Activated naive CD4-positive, alpha-beta T cell treated with anti-CD3 and anti-CD28 coated beads, Interleukin-2, amount 50 U/mL, for 16 hours (primary cell): ENCODE data around the gene CDK6.

Experiments used
- DNase-seq: peaks from one replicate; pipeline ENCODE4 v3.0.0-alpha.2; 2020

CDK6 gene

DNA sequence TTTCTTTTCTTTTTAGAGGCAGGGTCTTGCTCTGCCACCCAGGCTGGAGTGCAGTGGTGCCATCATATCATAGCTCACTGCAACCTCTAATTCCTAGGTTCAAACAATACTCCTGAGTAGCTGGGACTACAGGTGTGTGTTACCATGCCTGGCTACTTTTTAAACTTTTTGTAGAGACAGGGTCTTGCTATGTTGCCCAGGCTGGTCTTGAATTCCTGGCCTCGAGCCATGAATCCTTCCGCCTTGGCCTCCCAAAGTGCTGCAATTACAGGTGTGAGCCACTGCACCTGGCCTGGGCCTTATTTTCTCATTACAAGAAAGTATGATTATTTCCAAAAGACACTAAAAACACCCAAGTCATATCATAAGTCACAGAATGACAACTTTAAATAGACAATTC is 106.6 kb downstream of the CDK6 start:
- no peak for DNase-seq

DNA sequence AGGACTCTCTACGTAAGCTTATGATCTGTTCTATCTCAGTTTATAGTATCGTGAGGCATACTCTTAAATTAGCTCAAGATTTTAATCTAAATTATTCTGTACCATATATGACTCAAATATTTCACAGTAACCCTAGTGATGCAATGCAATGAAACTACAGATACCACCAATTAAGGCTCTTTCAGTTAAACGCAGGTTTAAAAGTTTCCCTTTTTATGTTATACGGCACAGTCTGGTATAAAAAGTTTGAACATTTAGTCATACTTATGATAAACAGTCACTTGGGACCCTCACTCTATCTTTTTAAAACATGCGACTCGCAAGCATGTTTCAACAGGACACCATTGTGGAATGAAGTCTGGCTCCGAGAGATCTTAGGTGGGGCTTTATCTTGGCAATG is 107.2 kb downstream of the CDK6 start:
- no peak for DNase-seq

DNA sequence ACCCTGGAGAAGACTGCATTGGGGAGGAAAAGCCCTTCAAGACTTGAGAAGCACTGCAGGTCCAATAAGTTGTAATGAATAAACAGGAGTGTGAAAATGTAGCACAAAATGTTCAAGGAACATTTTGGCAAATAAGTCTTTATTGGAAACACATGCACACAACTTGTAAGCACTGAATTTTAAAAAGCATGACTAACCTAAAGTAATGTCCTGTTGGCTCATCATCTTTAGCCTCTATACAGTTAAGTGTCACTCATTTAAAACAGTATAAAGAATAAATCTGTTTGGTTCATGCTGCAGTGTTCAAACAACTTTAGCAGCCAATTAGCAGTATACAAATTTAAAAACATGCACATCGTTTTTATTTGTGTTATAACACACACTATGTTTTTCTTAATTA is 108.6 kb downstream of the CDK6 start:
- DNase-seq, result no peak

DNA sequence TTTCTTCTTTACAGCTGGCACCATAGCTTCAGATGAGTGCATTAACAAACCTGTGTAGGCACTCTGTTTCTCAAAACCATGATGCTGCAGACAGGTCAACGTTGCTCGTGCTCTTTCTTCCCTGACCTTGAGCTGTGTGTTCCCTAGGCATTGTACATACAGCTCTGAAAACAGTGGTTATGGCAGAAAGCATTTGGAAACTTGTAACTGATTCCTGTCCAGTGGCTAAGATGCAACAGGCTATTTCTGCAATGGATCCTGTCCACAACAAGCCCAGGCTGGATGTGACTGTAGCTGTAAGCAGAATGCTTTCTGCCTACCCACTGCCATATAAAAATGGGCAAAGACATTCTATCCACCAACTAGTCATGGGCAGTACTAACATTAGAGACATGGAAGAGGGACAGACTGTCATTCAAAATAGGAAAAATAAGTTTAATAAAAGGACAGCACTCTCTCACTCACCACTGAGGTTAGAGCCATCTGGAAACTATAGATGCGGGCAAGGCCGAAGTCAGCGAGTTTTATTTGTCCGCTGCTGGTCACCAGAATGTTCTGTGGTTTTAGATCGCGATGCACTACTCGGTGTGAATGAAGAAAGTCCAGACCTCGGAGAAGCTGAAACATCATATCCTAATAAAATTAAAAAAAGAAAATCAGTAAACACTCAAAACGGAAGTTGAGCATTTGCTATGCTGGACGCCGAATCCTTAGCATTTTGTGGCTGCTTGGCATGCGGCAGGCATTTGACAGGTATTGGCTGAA is 111.0 kb downstream of the CDK6 start:
- no peak for DNase-seq

DNA sequence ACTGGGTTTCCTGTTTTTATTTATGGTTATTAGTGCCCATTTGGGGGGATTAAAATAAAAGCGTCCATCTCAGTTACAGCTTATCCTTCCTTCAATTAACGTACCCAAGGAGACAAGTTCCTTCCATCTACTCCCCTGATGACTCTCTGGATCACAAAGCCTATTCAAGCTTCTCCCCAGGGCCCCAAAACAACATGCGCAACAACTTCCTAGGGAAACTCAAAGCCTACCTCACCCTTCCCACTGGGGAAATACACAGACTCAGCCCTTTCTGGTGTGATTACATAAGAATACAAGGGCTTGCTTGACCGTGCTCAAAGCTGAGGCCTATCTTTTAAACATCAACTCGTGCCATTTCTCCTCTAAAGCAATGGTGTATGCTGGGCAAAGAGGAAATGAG is 112.4 kb downstream of the CDK6 start:
- no peak for DNase-seq

DNA sequence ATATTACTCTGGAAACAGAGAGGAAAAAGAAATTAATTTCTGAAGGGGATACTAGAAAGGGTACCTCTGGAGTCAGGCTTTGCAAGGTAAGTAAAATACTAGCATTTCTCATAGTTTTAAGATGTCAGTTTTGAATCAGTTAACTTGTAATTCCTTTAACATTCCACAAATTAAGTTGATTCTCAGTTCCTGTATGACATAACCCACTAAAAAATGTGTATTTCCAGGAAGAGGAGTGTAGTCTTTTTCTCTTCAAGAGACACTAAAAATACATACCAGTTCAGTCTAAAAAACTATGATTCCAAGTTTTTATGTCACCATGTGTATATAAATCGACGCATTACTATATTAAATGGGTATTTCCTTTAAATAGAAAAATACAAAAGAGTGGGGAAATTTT is 113.2 kb downstream of the CDK6 start:
- DNase-seq, result no peak

DNA sequence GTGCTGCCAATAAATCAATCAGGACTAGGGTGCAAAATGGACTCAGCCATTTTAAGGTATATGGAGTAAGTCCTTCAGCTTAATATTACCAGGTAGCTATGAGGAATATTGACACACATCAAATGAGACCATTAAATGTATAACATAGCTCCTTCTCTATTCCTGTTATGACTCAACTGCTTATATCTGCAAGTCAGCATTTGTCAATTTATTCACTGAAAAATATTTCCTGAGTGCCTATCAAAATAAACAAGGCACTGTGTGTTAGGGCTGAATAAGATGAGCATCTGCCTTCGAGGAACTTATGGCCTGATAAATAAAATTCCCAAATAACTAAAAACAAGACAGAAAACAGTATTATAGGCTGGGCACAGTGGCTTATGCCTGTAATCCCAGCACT is 113.8 kb downstream of the CDK6 start:
- DNase-seq, result no peak

DNA sequence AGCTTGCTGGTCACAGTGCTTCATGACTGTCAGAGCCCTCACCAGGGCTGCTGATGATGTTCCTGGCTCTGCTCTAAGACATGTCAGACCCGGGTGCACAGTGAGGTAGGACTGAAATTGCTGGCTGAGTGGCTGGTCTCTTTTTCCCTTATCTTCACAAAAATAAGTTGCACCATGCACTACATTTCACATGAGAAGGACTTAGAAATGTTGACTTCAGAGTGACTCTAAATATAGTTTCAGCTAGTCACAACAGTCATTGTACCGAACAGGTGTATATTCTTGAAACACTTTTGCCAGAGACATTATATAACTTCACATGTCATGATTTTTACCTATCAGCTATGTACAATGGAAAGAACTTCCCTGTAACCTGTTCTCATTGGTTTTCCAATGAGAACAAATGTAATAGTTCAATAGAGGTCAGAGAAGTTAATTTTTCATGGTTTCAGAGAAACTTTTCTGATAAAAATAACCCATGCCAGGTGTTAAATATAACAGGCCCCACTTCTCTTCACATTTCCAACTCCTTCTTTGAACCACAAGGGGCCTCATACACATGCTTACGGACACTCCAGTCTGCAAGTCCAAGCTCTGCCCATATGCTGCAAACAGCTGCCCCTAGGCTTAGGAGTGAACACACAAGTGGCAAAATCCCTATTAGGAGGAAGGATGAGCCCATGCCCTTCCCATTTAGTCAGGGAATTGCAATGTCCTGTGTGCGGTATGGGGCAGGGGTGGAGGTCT is 115.6 kb downstream of the CDK6 start:
- no peak for DNase-seq

DNA sequence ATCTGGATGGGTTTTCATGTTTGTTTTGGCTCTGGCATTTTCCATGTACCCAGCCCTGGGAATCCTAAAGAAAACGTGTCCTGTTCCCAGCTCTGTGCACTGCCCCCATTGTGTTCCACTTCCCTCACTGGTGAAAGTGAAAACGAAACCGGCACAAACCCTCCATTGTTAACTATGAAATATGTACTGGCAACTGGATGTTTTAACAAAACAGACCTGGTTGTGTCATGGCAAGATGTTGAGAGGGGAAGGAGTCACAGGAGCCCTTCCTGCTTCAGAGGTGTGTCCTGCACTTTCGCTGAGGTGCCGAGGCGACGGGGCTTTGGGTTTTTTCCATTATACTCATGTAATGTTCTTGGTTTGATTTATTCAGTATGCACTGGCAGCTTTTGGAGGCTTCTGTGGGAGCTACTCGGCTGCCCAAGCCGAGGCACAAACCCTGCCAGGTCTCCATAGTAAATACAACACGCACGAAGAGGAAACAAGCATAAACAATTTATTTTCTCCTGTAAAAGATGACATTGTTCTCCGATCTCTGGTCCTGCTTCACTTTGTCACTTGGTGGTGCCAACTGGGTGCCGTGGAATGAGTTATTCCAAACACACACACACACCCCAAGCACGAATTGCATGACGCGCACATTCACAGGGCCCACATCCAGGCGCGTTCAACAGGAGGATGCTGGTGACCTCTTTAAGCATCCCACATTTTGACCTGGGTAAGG is 118.2 kb downstream of the CDK6 start:
- DNase-seq, result peak; percentile 62

DNA sequence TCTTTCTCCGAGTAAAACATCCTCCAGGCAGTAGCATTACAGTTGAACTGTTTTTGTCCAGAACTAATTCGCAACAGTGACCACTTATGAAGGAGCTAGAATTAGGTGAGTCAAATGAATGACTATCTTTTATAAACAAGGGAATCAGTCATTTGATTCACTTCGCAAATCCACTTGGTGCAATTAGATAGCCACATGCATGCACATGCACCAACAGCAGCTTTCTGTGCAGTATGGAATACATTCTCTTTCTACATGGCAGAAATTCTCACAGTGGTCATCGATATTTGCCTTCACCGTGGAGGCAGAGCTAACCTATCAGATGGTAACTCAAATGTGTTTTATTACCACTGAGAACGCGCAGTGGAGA is 118.8 kb downstream of the CDK6 start:
- no peak for DNase-seq

DNA sequence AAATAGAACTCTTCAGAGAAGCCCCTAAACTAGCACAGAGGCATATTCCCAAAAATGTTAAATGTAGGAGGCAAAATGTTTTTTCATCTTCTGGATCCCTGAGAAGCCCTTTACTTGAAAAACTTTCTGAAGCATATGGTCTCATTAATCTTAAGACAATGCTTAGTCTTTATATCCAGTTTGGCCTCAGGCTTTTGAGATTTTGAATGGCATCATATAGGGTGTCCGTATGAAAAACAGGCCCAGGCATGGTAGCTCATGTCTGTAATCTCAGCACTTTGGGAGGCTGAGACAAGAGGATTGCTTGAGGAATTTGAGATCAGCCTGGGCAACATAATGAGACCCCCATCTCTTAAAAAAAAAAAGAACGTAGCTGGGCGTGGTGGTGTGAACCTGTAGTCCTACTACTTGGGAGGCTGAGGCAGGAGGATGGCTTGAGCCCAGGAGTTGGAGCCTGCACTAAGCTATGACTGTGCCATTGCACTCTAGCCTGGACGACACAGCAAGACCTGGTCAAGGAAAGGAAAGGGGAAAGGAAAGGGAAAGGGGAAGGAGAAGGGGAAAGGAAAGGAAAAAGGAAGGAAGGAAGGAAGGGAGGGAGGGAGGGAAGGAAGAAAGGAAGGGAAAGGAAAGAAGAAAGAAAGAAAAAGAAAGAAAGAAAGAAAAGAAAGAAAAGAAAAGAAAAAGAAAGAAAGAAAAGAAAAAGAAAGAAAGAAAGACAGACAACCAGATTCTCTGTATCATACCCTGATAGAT is 119.4 kb downstream of the CDK6 start:
- no peak for DNase-seq

DNA sequence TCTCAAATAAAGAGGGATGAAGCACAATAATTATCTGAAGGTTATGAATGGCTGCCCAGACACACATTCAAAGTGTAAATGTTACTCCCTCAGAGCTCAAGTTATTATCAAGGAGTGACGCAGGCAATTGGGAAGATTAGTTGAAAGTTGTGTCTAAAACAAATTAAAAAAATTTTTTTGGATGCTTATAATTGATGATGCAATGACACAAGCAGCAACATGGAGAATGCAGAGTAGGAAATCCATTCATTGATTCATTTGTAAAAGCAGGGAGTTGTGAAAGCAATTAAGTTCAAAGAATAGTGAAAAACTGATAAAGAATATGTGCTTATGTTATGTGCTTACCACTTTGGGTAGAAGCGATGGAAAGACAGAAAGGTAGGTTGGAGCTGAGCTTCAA is 120.4 kb downstream of the CDK6 start:
- DNase-seq, result no peak

DNA sequence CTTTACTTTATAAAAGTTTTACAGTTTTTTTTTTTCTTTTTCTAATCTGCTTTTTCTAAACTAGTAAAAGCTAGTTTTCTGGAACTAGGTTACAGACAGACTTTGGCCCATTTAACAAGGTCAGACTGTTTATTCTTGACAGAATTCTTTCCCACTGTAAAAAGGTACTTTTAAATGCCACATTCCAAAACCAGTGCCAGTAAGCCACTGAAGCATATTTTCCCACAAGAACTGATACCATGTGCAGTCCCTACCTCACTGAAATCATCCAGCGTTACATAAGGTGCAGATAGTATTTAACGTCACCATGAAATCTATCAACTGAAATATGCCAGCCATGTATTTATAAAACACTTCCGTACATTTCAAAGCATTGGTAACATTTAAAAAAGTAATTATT is 121.6 kb downstream of the CDK6 start:
- no peak for DNase-seq

DNA sequence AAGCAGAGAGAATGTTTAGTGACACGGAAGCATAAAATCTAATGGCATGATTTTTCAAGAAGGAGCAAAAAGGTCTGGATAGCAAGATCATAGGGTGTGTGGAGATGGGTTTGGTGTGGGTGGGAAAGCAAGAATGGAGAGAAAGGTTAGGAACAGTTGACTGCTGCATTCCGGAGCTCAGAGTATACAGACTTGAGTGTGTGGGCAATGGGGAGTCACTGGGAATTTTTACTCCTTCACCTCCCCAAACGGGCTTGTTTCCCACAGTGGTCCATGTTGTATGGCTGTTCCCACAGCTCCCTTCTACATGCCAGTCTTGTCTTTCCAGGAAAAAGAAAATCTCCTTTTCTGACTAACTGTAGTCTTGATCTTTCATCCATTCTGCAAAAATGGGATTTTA is 122.1 kb downstream of the CDK6 start:
- no peak for DNase-seq

DNA sequence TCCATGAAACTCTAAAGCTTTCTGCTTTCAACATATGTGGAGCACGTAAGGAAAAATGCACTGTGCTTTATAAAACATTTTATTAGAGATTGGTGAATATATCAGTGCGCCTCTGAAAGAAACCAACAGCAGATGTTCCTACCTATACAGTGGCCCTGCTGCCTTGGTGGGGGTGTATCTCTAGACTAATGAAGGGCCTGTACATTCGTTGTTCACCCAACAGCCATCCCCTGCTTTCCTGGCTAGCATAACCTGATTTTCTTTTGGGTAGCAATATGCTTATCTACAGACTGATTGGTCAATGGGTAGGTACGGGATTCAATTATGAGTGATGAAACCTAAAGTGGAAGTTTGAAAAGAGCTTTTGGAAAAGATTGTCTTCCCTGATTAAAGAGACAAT is 126.5 kb downstream of the CDK6 start:
- no peak for DNase-seq

DNA sequence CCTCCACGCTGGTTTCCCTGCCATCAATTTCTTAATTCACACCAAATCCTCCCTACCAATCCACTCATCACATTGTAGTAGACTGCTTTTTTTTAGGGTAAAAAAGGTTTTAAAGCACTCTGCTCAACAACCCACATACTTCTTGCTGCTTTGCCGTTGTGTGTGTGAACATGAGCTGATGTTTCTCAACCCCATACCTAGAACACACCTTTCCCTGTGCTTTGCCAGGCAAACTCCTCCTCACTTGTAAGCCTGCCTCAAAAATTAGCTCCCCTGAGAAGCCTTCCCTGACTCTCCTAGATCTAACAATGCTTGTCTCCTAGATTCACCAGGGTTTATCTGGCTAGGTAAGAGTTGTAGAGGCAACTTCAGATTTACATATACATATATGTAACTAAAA is 127.2 kb downstream of the CDK6 start:
- no peak for DNase-seq

DNA sequence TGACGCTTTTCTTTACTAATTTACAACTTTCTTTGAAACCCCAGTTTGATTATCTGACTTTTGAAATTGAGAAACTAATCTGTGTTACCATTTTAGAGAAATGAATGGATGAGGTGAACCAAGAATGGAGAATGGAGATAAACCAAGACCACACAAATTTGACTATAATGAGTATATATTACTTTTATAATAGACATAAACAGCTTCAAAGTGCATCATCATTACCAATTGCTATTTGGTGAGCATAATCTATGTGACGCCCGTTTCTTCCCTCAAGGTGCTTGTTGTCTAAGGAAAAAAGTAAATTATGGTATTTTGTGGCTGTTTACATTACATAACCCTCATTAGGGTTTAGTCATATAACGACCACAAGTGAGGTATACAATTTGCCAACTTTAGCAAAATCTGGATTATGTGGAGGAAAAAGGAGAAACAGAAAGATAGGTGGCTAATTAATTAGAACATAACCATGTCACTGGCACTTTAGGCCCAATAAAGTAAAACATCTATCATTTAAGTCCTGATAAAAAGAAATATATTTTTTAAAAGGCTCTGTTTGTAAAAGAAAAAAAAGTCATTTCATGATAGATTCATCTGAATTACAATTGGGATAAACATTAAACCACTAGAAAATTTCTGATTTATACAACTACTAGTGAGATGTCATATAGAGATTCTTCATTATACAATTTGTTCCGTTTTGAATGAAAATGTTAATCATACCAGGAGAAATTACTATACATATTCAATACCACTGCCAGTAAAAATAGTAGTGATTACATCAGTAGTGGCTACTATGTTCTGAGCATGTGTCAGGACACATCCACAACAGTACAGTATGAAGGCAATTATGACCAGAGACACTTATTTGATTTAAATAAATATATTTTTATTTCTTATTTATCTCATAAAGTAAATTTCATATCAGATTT is 128.0 kb downstream of the CDK6 start:
- DNase-seq, result no peak

DNA sequence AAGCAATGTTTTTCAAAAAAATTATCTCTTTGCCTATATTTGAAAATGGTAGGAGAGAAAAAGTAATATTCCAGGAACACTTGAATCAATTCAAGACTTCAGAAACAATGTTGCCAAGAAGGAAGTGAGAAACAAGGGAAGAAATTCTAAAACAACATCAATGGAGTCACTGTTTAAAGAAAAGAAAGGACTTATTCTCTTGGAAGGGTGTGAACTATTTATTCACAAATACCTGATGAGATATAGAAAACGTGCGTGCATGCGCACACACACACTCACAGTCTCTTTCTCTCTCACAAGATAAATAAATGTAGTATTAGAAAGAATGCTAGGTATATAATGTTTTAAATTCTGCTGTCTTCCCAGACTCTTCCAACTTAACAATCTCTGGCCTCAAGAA is 128.9 kb downstream of the CDK6 start:
- DNase-seq, result no peak

DNA sequence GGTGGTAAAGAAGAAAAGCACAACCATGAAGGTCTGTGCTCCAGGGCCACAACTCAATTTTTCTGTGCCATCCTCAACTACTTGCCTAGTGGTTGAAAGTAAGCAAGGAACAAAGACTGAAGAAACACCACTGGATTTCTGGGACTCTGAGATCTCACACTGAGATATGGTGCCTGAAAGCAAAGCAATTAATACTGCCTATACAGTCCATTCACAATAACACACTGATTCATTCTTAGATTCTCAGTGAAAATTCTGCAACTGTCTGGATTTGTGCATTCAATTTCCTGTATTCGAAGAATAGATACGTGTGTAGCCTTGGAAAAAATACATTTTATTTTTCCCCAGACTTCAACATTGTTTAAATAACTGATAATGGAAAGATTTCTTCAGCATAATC is 129.8 kb downstream of the CDK6 start:
- no peak for DNase-seq

DNA sequence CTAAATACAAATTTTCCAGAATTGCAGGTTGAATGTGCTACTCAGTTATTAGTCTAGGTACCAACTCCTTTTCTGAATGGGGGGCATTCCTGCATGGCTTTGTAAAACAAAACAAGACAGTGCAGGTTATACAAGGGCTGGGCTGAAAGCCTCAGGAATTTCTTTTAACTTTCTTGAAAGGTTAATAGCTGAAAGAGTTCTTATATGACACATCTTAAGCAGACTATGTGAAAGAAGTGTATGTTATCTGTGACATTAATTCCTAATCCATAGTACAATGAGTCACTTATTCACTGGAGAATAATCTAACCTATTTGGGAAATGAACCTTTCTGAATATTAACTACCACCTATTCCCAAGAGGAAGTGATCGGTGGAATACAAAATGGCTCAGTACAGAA is 130.5 kb downstream of the CDK6 start:
- DNase-seq, result no peak

DNA sequence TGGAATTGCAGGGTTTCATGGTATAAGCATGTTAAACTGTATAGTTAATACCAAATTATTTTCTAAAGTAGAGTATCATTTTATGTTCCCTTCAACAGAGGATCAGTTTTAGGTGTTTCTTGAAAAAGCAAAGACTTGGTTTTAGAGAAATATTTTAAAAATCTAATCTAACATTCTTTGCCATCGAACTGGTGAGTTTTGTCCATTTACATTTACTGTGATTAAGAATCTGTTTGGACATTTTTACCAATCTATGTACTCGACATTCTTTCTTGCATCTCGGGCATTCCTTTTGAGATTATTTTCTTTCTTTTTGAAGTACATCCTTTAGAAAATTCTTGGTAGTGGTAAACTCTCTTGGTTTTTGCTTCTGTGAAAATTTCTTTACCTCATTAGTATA is 131.5 kb downstream of the CDK6 start:
- DNase-seq, result no peak

DNA sequence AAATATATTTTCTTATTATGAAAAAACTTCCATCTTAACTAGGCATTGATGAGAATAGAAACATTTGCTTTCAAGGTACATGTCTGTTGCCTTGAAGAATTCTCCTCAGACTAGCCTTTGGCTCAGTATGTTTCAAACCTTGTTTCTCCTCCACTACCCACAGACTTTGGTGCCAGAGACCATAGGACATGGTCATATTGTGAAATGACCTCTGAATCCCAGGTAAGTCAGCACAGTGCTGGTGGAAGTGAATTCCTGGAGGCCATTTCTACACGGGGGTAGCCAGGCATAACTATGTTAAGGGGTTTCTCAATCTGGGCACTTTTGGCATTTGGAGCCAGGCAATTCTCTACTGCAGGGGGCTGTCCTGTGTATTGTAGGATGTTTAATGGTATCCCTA is 133.8 kb downstream of the CDK6 start:
- DNase-seq, result no peak
